ENCODE measurements around the gene CTSH. TPM values are rescaled to one million over a fixed set of nuclear protein-coding genes. Genes with fewer than 3 reads are reported as not detected.
"Not testable (repeated sequence)": the region's sequence is repeated elsewhere in the genome, so short reads cannot be mapped to it uniquely, and the experiment has no call there.

Gene CTSH
- polyA plus RNA-seq, 5 donors = 112 to 271 (median 201) TPM

- DNase-seq = no peak
Observed at GRCh38 chr15:78925076-78925624, 19.7 kb downstream of the CTSH start.

- no peak for DNase-seq
Observed at GRCh38 chr15:78923480-78924360, 21.1 kb downstream of the CTSH start.

- DNase-seq = no peak
Observed at GRCh38 chr15:78923015-78923414, 21.8 kb downstream of the CTSH start.

DNA sequence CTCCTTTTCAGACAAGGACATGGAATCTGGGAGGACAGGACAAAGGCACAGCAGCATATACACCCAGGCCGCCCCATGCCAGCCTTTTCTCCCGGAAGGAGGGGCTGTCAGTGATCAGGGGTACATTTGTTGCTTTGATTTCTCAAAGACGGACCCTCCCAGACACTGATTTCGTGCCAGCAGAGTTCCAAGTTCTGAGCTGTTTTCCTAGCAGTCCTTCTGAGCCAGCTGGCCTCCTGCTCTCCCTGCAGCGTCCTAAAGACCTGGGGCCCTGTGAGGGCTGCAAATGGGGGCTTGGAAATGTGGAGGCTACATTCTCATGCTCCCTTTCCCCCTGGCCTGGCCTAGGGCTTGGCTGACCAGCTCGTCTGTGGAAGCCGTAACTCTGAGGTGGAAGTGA lies 22.3 kb downstream of the CTSH start:
- no peak for DNase-seq

GRCh38 chr15:78921940-78922339 lies 22.9 kb downstream of the CTSH start:
- no peak for DNase-seq

- DNase-seq = no peak
Observed at GRCh38 chr15:78921517-78921916, 23.3 kb downstream of the CTSH start.

GRCh38 chr15:78917888-78918287 lies 27.0 kb downstream of the CTSH start:
- no peak for DNase-seq

DNA sequence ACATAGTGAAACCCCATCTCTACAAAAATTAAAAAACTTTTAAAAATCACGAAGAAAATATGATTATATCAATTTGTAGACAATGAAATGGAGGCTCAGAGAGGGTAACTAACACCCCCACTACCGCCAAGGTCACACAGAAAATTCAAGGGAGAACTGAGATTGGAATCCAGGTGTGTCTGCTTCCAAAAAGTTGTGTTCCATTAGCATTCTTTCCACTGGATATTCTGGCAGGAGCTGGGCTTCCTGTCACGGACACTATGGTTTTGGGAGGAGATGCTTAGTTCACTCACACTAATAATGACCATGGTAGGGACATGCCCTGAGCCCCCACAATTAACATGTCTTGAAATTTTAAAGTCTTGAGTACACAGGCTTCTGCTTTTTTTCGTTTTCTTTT lies 28.8 kb downstream of the CTSH start:
- DNase-seq = no peak

DNA sequence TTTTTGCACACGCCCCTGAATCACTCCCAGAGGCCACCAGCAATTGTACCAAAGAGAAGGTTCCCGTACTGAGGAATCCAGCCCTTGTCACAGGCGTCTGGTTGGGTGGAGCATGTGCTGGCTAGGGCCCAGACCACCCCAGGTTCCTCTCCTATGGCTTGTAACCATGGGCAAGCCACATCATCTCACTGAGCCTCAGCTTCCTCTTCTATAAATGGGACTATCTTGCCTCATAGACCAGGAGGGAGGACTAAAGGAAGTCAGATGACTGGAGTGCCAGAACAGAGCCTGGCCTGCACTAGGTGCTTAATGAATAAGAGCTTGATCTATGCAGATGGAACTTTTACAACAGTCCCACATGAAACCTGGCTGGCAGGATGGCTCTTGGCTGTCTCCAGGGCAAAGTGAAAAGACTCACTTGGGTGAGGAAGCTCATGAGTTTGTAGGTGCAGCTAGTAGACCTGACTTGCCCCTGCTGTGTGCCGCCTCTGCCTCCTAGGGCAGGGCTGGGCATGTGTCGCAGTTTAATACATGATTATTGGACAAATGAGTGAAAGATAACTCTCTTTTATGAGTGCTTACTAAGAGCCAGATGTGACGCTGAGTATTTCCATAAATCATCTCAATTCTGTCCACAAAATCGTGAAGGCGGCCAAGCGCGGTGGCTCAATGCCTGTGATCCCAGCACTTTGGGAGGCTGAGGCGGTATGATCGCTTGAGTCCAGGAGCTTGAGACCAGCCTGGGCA lies 29.3 kb downstream of the CTSH start:
- DNase-seq = no peak

DNA sequence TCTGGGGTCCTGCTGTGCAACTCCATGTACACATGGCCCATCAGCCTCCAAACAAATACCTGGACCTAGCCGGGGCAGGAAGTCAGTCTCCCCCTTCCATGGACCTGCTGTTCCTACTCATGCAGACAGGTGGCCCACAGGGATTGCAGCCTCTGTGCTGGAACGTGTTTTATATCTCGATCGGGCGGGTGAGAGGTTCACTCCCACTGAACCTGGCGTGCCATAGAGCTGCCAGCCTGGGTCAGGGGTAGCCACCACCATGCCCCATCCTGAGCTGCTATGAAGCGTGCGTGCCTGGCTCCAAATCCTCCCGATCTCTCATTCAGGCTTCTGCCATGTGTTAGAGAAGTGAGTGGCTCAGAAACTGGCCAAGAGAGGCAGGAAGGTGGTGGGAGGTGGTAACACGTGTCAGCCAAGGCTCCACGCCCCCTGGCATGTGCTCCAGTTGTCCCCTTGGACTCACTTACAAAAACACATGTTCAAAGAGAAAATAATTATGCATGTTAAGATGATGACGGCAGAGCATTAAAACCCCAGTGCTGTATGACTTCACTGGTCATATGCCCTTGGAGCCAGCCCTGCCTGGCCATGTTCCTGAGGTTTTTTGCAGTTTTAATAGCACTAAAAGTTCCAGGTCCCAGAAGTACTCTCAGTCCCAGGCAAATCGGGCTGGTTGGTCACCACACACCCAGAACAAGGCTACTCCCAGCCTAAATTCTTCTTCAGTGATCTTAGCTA lies 30.6 kb downstream of the CTSH start:
- no peak for DNase-seq

DNA sequence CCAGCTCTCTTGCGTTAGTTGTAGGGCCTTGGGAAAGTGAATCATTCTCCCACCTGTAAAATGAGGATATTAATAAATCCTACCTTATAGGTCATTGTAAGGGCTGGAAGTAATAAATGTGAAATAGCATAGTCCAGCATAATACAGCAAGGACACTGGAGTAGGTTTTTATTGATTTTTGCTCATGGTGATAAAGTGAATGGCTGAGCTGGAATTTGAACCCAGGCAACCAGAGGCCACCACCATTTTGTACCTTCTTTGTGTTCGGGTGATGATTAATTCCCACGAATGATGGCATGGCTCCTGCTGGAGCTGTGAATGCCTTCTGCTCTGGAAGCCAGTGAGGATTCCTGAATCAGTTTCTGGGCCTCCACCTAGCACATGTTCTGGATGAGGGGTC lies 31.8 kb downstream of the CTSH start:
- no peak for DNase-seq

- DNase-seq = no peak
Observed at GRCh38 chr15:78912316-78912715, 32.5 kb downstream of the CTSH start.

DNA sequence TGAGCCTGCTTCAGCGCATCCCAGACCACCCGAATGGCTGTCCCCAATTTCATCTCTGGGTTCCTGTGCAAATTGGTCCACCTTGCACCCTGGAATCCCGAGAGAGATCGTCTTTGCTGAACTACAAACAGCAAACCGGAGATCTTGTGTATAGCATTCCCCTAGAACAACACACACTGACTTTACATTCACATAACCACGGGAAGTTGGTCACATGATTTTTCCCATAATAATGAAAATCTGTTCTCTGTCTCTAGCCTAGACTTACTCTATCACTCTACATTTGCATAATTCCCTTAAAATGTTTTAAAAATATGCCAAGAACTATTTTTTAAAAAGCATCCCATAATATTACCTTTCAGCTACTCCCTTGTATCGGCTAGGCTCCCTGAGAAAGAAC lies 34.6 kb downstream of the CTSH start:
- no peak for DNase-seq

DNA sequence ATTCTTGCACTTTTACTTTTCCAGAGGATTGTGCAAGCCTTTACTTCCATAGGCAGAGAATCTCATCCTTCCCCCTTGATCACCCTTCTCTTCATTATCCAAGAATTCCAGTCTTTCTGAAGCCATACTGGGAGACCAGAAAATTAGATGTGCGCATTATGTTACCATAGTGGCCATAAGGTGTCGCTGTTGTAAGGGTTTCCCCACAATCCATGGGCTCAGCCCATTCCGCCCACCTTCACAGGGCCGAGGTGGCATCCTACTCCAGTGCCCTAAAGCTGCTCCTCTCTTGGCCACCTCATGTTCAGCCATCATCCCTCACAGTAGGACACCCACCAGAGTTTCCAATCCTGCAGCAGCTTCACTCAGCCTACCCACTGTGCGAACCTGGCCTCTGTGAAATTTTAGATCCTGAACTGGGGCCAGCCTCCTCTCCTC lies 35.0 kb downstream of the CTSH start:
- no peak for DNase-seq

- DNase-seq = no peak
Observed at GRCh38 chr15:78909160-78909695, 35.6 kb downstream of the CTSH start.

GRCh38 chr15:78907577-78907976 lies 37.3 kb downstream of the CTSH start:
- no peak for DNase-seq

GRCh38 chr15:78906316-78906620 lies 38.6 kb downstream of the CTSH start:
- no peak for DNase-seq

- no peak for DNase-seq
Observed at GRCh38 chr15:78904599-78905358, 40.1 kb downstream of the CTSH start.

DNA sequence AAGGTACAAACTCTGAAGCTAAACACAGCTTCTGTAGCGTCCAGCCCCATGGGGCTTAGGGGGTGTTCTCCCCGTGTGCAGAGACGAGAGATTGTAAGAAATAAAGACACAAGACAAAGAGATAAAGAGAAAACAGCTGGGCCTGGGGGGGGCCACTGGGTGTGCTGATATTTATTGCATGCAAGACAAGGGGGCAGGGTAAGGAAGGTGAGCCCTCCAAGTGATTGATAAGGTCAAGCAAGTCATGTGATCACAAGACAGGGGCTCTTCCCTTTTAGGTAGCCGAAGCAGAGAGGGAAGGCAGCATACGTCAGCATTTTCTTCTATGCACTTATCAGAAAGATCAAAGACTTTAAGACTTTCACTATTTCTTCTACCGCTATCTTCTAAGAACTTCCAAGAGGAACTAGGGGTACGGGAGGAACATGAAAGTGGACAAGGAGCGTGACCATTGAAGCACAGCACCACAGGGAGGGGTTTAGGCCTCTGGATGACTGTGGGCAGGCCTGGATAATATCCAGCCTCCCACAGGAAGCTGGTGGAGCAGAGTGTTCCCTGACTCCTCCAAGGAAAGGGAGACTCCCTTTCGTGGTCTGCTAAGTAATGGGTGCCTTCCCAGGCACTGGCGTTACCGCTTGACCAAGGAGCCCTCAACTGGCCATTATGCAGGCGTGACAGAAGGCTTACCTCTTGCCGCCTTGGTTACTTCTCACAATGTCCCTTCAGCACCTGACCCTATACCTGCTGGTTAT lies 42.4 kb downstream of the CTSH start:
- not testable (repeated sequence) for DNase-seq

GRCh38 chr15:78900819-78901533 lies 43.9 kb downstream of the CTSH start:
- DNase-seq = not testable (repeated sequence)
